ENCODE measurements around the gene TFAP2E.

DNA sequence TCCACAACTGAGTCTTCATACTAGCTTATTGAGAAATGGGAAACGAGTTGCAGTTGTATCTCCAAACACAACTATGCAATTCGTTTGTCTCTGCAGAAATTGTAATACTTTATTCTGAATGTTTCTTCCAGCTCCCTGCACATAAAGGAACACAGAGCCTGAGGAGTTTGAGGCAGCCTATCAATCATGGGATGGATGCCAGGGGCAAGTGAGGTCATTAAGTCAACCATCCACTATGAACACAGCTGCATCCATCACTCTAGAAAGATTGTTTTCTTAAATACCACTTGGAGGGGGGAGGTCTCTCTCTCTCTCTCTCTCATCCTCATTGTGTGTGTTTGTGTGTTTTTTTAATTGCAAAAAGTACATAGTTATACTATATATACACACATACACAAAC, 71.1 kb downstream of the TFAP2E start:
- no peak for TF ChIP-seq POLR2A (IDR thresholded peaks at IDR 0.05)
- TF ChIP-seq, protein P1, sequence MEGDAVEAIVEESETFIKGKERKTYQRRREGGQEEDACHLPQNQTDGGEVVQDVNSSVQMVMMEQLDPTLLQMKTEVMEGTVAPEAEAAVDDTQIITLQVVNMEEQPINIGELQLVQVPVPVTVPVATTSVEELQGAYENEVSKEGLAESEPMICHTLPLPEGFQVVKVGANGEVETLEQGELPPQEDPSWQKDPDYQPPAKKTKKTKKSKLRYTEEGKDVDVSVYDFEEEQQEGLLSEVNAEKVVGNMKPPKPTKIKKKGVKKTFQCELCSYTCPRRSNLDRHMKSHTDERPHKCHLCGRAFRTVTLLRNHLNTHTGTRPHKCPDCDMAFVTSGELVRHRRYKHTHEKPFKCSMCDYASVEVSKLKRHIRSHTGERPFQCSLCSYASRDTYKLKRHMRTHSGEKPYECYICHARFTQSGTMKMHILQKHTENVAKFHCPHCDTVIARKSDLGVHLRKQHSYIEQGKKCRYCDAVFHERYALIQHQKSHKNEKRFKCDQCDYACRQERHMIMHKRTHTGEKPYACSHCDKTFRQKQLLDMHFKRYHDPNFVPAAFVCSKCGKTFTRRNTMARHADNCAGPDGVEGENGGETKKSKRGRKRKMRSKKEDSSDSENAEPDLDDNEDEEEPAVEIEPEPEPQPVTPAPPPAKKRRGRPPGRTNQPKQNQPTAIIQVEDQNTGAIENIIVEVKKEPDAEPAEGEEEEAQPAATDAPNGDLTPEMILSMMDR (IDR thresholded peaks at IDR 0.05) = no peak
